Fibroblast of skin of left biceps (primary cell): ENCODE measurements around the gene YPEL1.
"Not testable (repeated sequence)": the region's sequence is repeated elsewhere in the genome, so short reads cannot be mapped to it uniquely, and the experiment has no call there.

Experiments
- DNase-seq, 2 experiments: peaks; one replicate each; pipeline ENCODE4 v3.0.0-alpha.2; 2013; ENCODE audit warnings: low read depth in 2 of 2

Gene YPEL1

DNA sequence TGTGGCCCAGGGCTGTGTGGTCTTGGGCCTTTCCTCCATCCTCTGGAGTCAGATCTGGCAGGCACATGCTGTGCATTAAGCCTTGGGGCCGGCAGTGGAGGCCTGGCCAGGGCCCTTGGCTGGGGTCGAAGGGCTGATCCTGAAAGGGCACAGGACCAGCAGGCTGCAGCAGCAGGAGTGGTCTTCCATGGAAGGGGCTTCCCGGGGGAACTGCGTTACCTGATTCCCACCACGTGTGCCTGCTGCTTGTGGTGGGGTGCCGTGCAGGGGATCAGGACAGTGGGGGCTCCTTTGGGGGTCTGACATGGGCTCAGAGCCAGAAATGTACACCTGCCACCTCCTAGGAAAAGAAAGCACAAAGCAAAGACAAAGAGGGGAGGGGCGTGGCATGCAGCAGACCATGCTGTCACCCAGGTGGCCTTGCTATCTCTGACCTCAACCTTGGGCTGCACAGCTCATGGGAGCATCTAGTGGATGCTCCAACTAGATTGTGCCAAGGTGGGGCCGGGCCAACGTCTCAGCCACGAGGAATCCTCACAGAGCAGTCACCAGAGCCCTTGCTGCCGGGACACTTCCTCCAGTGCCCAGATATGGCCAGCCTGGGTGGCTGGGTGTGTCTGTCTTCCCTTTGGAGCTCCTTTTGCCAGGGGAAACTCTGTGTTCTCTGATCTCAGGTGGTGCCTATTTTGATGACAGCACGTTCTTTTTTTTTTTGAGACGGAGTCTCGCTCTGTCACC, 17.9 kb upstream of the YPEL1 start:
- no peak for DNase-seq

DNA sequence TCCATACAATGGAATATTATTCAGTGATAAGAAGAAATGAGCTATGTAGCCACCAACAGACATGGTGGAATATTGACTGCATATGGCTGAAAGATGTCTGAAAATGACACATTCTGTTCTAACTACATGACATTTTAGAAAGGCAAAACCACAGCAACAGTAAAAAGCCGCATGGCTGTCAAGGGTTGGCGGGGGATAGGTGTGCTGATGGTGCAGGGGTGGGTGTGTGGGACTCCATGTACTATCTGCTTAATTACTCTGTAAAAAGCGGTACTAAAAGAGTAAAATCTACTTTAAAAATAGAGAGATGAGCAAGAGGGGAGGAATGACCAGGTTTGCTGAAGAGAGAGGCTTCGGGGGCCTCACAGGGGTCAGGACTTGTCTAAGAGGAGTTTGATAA, 16.7 kb upstream of the YPEL1 start:
- no peak for DNase-seq

DNA sequence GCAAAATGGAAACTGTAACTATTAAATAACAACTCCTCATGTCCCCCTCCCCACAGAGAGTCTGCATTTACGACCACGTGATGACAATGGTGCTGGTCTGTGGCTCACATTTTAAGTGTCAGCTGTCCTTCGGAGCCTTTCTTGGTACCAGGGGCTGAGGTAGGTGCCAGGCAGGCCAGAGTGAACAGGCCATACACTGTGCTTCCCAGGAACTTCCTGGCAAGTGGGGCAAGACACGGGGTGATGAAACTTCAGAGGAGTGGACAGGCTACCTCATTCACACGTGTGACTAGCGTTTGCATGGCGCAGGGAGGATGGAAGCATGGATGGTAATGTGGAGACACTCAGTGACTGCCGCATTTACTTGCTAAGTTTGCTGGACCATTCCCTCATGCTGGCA, 10.4 kb upstream of the YPEL1 start:
- no peak for DNase-seq

GRCh38 chr22:21744917-21745316, 9.3 kb upstream of the YPEL1 start:
- not testable (repeated sequence) for DNase-seq

GRCh38 chr22:21741790-21742189, 6.2 kb upstream of the YPEL1 start:
- no peak for DNase-seq

- DNase-seq: no peak
These were observed 5.5 kb upstream of the YPEL1 start for GRCh38 chr22:21741059-21741458.

DNA sequence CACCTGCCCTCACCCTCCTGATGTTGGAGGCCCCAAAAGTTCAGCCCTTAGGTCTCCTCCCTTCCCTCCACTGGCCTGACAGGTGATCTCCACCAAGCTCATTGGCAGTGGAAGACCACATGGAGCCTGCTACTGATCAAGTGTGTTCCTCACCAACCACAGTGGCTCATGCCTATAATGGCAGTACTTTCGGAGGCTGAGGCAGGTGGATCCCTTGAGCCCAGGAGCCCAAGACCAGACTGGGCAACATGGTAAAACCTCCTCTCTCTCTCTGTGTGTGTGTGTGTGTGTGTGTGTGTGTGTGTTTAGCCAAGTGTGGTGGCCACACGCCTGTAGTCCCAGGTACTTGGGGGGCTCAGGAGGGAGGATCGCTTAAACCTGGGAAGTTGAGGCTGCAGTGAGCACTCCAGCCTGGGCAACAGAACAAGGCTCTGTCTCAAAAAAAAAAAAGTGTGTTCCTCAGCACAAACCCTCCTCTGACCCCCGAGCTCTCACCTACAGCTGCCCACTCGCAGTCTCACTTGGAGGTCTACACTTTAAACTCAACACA, 4.3 kb upstream of the YPEL1 start:
- DNase-seq: no peak

GRCh38 chr22:21738966-21739365, 3.4 kb upstream of the YPEL1 start:
- DNase-seq: no peak

GRCh38 chr22:21738081-21738480, 2.5 kb upstream of the YPEL1 start:
- DNase-seq: no peak

DNA sequence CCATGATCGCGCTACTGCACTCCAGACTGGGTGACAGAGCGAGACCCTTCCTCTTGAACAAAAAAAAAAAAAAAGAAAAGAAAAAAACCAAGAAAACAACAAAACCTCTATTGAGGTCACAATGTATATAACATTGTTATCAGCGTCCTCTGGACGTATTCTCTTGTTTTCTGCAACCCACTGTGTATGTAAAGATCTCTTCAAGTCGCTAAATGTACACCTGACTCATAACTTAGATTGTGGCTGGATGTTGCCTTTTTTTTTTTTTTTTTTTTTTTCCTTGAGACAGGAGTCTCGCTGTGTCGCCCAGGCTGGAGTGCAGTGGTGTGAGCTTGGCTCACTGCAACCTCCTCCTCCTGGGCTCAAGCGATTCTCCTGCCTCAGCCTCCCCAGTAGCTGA, 1.4 kb upstream of the YPEL1 start:
- no peak for DNase-seq

DNA sequence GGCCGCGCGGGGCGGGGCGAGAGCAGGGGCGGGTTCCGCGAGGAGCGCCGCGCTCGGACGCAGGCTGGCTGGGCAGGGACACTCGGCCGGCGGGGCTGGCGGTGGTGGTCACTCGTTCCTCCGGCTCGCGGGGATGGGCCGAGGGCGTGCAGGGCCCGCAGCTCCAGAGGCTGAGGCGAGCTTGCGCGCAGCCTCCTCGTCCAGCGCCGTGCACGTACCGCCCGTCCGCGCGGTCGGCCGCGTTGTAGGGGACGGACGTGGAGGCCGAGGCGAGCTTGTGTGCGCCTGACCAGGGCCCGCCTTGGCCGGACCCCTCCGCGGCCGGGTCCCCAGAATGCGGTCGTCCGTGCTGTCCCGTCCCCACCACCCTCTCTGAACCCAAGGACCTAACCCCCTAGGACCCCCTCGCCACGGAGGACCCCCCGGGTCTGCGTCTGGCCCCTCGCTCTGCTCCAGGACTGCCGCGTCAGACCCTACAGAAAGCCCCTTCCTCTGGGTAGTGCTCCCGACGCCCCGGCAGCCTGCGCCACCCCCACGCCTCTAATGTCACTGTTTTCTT, 569 bp upstream of the YPEL1 start:
- no peak for DNase-seq

GRCh38 chr22:21734540-21735199, 924 bp downstream of the YPEL1 start:
- DNase-seq: no peak

GRCh38 chr22:21731503-21731902, 4.1 kb downstream of the YPEL1 start:
- no peak for DNase-seq

DNA sequence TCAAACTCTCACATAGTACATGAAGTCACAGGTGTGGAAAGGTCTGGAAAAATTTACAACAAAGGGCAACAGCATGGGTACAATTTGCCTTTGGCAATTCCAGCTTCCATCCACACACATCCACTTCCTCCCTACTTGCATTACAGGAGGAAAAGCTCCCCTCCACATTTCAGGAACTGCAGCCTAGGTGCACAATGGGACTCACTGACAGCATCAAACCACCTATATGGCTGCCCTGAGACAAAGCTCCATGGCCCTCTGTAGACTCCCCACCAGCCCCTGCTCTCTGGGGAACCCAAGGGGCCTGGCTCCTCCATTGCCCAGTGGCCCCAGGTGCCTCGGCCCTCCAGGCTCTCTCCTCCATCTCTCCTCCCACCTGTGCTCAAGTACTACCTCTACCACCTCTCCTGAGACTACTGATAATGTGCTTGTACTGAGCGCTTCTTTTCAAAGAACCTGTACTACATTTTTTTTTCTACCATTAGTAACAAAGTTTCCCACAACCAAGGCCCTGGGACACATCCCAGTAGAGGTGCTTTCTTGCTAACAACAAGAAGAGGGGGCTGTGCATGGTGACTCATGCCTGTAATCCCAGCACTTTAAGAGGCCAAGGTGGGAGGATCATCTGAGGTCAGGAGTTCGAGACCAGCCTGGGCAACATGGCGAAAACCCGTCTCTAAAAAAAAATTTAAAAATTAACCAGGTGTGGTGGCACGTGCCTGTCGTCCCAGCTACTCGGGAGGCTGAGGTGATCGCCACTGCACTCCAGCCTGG, 4.9 kb downstream of the YPEL1 start:
- no peak for DNase-seq

GRCh38 chr22:21729184-21729583, 6.4 kb downstream of the YPEL1 start:
- not testable (repeated sequence) for DNase-seq

DNA sequence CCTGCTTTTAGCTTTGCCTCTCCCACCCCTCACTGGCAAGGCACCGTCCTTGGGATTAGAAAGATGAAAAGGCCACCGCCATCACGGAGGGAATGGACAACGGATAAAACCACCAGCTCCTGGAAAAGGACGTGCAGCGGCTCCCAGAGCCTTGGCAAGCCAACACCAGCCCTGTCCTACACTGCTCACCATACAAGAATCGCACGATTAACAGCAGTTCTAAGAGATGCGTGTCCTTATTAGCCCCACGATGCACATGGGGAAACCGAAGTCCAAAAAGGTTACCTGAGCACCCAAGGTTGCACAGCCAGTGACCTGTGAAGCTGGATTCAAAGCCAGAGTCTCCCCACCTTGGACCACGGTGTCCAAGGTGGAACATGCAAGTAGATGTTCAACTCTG, 7.3 kb downstream of the YPEL1 start:
- no peak for DNase-seq

GRCh38 chr22:21727768-21728167, 7.8 kb downstream of the YPEL1 start:
- DNase-seq: no peak

GRCh38 chr22:21727159-21727558, 8.4 kb downstream of the YPEL1 start:
- DNase-seq: no peak

GRCh38 chr22:21726650-21727049, 8.9 kb downstream of the YPEL1 start:
- no peak for DNase-seq

- DNase-seq: no peak
These were observed 9.5 kb downstream of the YPEL1 start for GRCh38 chr22:21725956-21726649.

GRCh38 chr22:21724496-21724895, 11.1 kb downstream of the YPEL1 start:
- not testable (repeated sequence) for DNase-seq
